Measurements from ENCODE around the gene IL22RA2.
A peak's percentile ranks its signal among the peaks of the same experiment; 100 is the strongest.

The IL22RA2 gene

GRCh38 chr6:137150072-137150471, 23.4 kb downstream of the IL22RA2 start:
- no peak overlapping the region for H3K4me3 ChIP-seq (ENCODE audit: control insufficient read depth, low read depth, low read length)
- no peak for DNase-seq (ENCODE audit: low read depth)
- no peak for TF ChIP-seq CTCF (IDR thresholded peaks at IDR 0.05; ENCODE audit: control insufficient read depth, insufficient read depth, low read depth, low read length, missing control alignments)

- H3K4me3 ChIP-seq (ENCODE audit: control insufficient read depth, low read depth, low read length), result no peak overlapping the region
- no peak for DNase-seq (ENCODE audit: low read depth)
- no peak for TF ChIP-seq CTCF (IDR thresholded peaks at IDR 0.05; ENCODE audit: control insufficient read depth, insufficient read depth, low read depth, low read length, missing control alignments)
These were observed 24.4 kb downstream of the IL22RA2 start for GRCh38 chr6:137149035-137149393.

GRCh38 chr6:137148306-137149034, 25.0 kb downstream of the IL22RA2 start:
- peak; percentile 35 for DNase-seq (ENCODE audit: low read depth)
- no peak for TF ChIP-seq CTCF (IDR thresholded peaks at IDR 0.05; ENCODE audit: control insufficient read depth, insufficient read depth, low read depth, low read length, missing control alignments)

GRCh38 chr6:137147195-137147594, 26.2 kb downstream of the IL22RA2 start:
- no peak for DNase-seq (ENCODE audit: low read depth)
- no peak overlapping the region for H3K4me3 ChIP-seq (ENCODE audit: control insufficient read depth, low read depth, low read length)
- no peak for TF ChIP-seq CTCF (IDR thresholded peaks at IDR 0.05; ENCODE audit: control insufficient read depth, insufficient read depth, low read depth, low read length, missing control alignments)

More at GRCh38 chr6:137148306-137149034, 25.0 kb downstream of the IL22RA2 start:
- no peak overlapping the region for H3K4me3 ChIP-seq (ENCODE audit: control insufficient read depth, low read depth, low read length)

GRCh38 chr6:137146206-137146605, 27.2 kb downstream of the IL22RA2 start:
- no peak overlapping the region for H3K4me3 ChIP-seq (ENCODE audit: control insufficient read depth, low read depth, low read length)
- DNase-seq (ENCODE audit: low read depth), result no peak
- TF ChIP-seq CTCF (IDR thresholded peaks at IDR 0.05; ENCODE audit: control insufficient read depth, insufficient read depth, low read depth, low read length, missing control alignments), result no peak

- no peak overlapping the region for H3K4me3 ChIP-seq (ENCODE audit: control insufficient read depth, low read depth, low read length)
- no peak for TF ChIP-seq CTCF (IDR thresholded peaks at IDR 0.05; ENCODE audit: control insufficient read depth, insufficient read depth, low read depth, low read length, missing control alignments)
- no peak for DNase-seq (ENCODE audit: low read depth)
These were observed 28.0 kb downstream of the IL22RA2 start for GRCh38 chr6:137145421-137145820.
